Activated gamma-delta T cell treated with Interleukin-2 at 50 U/mL for 16 hours (primary cell): ENCODE measurements around the gene FBLN1.
"Not testable (repeated sequence)": the region's sequence is repeated elsewhere in the genome, so short reads cannot be mapped to it uniquely, and the experiment has no call there.

ENCODE experiments used
- DNase-seq: peaks from one replicate; pipeline ENCODE4 v3.0.0-alpha.2; 2020

The FBLN1 gene

GRCh38 chr22:45529105-45529504 lies 26.4 kb downstream of the FBLN1 start:
- DNase-seq = no peak

GRCh38 chr22:45529971-45530575 lies 27.4 kb downstream of the FBLN1 start:
- no peak for DNase-seq

- no peak for DNase-seq
Measured at GRCh38 chr22:45531441-45532234, 29.0 kb downstream of the FBLN1 start.

GRCh38 chr22:45532235-45532631 lies 29.6 kb downstream of the FBLN1 start:
- no peak for DNase-seq

- no peak for DNase-seq
Measured at GRCh38 chr22:45533703-45534102, 31.0 kb downstream of the FBLN1 start.

- DNase-seq = no peak
Measured at GRCh38 chr22:45534339-45535192, 31.9 kb downstream of the FBLN1 start.

GRCh38 chr22:45535290-45535689 lies 32.6 kb downstream of the FBLN1 start:
- DNase-seq = no peak

GRCh38 chr22:45535835-45536234 lies 33.2 kb downstream of the FBLN1 start:
- DNase-seq = not testable (repeated sequence)

- DNase-seq = no peak
Measured at GRCh38 chr22:45537734-45538181, 35.1 kb downstream of the FBLN1 start.

GRCh38 chr22:45538281-45538680 lies 35.6 kb downstream of the FBLN1 start:
- no peak for DNase-seq

GRCh38 chr22:45540122-45540521 lies 37.4 kb downstream of the FBLN1 start:
- DNase-seq = no peak

- DNase-seq = no peak
Measured at GRCh38 chr22:45541382-45541979, 38.8 kb downstream of the FBLN1 start.

- DNase-seq = no peak
Measured at GRCh38 chr22:45542001-45542520, 39.4 kb downstream of the FBLN1 start.

- not testable (repeated sequence) for DNase-seq
Measured at GRCh38 chr22:45542736-45543135, 40.1 kb downstream of the FBLN1 start.

GRCh38 chr22:45543243-45543642 lies 40.6 kb downstream of the FBLN1 start:
- no peak for DNase-seq

GRCh38 chr22:45544588-45545170 lies 42.0 kb downstream of the FBLN1 start:
- no peak for DNase-seq

GRCh38 chr22:45546333-45547015 lies 43.8 kb downstream of the FBLN1 start:
- DNase-seq = no peak

- DNase-seq = no peak
Measured at GRCh38 chr22:45547016-45547345, 44.3 kb downstream of the FBLN1 start.

- no peak for DNase-seq
Measured at GRCh38 chr22:45547731-45548130, 45.0 kb downstream of the FBLN1 start.

- DNase-seq = no peak
Measured at GRCh38 chr22:45548247-45548840, 45.7 kb downstream of the FBLN1 start.

GRCh38 chr22:45548991-45549761 lies 46.5 kb downstream of the FBLN1 start:
- no peak for DNase-seq
